HG03196 (cell line): ENCODE results near the gene PRODH.
"Not testable (repeated sequence)": the region's sequence is repeated elsewhere in the genome, so short reads cannot be mapped to it uniquely, and the experiment has no call there.

Experiments used
- ATAC-seq: cut with Tn5 transposase; IDR thresholded peaks from one replicate; pipeline ENCODE4 v1.9.1; 2021; ENCODE audit not compliant: unreplicated experiment

Gene PRODH

GRCh38 chr22:18935889-18936529 lies at the start of gene PRODH:
Gene PRODH (minus strand): TSS chr22:18936293. CDS start chr22:18936287, 6 bp downstream.
- ATAC-seq: no peak

- no peak for ATAC-seq
These were observed 49.7 kb upstream of the PRODH start for GRCh38 chr22:18985780-18986179.

- no peak for ATAC-seq
These were observed 48.5 kb upstream of the PRODH start for GRCh38 chr22:18984564-18984963.

GRCh38 chr22:18983120-18983651 lies 47.1 kb upstream of the PRODH start:
- ATAC-seq: no peak

- no peak for ATAC-seq
These were observed 44.7 kb upstream of the PRODH start for GRCh38 chr22:18980829-18981228.

- ATAC-seq: no peak
These were observed 43.9 kb upstream of the PRODH start for GRCh38 chr22:18979957-18980356.

GRCh38 chr22:18978506-18978905 lies 42.4 kb upstream of the PRODH start:
- no peak for ATAC-seq

GRCh38 chr22:18977824-18978425 lies 41.8 kb upstream of the PRODH start:
- no peak for ATAC-seq

- ATAC-seq: no peak
These were observed 40.2 kb upstream of the PRODH start for GRCh38 chr22:18976197-18976751.

GRCh38 chr22:18975434-18976196 lies 39.5 kb upstream of the PRODH start:
- ATAC-seq: no peak

- no peak for ATAC-seq
These were observed 38.5 kb upstream of the PRODH start for GRCh38 chr22:18974477-18975180.

GRCh38 chr22:18973264-18974031 lies 37.4 kb upstream of the PRODH start:
- no peak for ATAC-seq

GRCh38 chr22:18972591-18972990 lies 36.5 kb upstream of the PRODH start:
- ATAC-seq: not testable (repeated sequence)

- ATAC-seq: not testable (repeated sequence)
These were observed 35.9 kb upstream of the PRODH start for GRCh38 chr22:18972029-18972428.

GRCh38 chr22:18971321-18971751 lies 35.2 kb upstream of the PRODH start:
- no peak for ATAC-seq

GRCh38 chr22:18970948-18971315 lies 34.8 kb upstream of the PRODH start:
- ATAC-seq: no peak

- no peak for ATAC-seq
These were observed 34.3 kb upstream of the PRODH start for GRCh38 chr22:18970176-18970947.

- not testable (repeated sequence) for ATAC-seq
These were observed 33.3 kb upstream of the PRODH start for GRCh38 chr22:18969158-18969942.
